T1000 (cell line): ENCODE data around the gene FAM185A.
"Not testable (repeated sequence)": the region's sequence is repeated elsewhere in the genome, so short reads cannot be mapped to it uniquely, and the experiment has no call there.

Source experiments
- DNase-seq: peaks from one replicate; lab custom pipeline; 2025; ENCODE audit warnings: mixed read lengths; lab: John Stamatoyannopoulos, UW

Gene FAM185A

GRCh38 chr7:102778663-102779062 lies 29.9 kb downstream of the FAM185A start:
- not testable (repeated sequence) for DNase-seq

- DNase-seq = not testable (repeated sequence)
Measured at GRCh38 chr7:102780926-102781325, 32.1 kb downstream of the FAM185A start.

- DNase-seq = not testable (repeated sequence)
Measured at GRCh38 chr7:102788770-102789169, 40.0 kb downstream of the FAM185A start.

- DNase-seq = not testable (repeated sequence)
Measured at GRCh38 chr7:102790364-102791100, 41.7 kb downstream of the FAM185A start.

GRCh38 chr7:102791367-102791766 lies 42.6 kb downstream of the FAM185A start:
- not testable (repeated sequence) for DNase-seq

GRCh38 chr7:102791831-102792230 lies 43.0 kb downstream of the FAM185A start:
- DNase-seq = not testable (repeated sequence)

- DNase-seq = not testable (repeated sequence)
Measured at GRCh38 chr7:102794567-102794966, 45.8 kb downstream of the FAM185A start.

GRCh38 chr7:102795987-102796595 lies 47.3 kb downstream of the FAM185A start:
- DNase-seq = not testable (repeated sequence)

GRCh38 chr7:102806613-102807012 lies 57.8 kb downstream of the FAM185A start:
- no peak for DNase-seq

- DNase-seq = no peak
Measured at GRCh38 chr7:102810916-102811315, 62.1 kb downstream of the FAM185A start.

- no peak for DNase-seq
Measured at GRCh38 chr7:102811942-102812678, 63.3 kb downstream of the FAM185A start.

GRCh38 chr7:102813191-102814024 lies 64.6 kb downstream of the FAM185A start:
- no peak for DNase-seq

GRCh38 chr7:102814025-102814471 lies 65.2 kb downstream of the FAM185A start:
- DNase-seq = no peak

GRCh38 chr7:102817616-102818573 lies 69.1 kb downstream of the FAM185A start:
- no peak for DNase-seq

- no peak for DNase-seq
Measured at GRCh38 chr7:102819151-102819550, 70.4 kb downstream of the FAM185A start.

- DNase-seq = no peak
Measured at GRCh38 chr7:102821994-102822747, 73.4 kb downstream of the FAM185A start.

- DNase-seq = no peak
Measured at GRCh38 chr7:102823390-102824119, 74.8 kb downstream of the FAM185A start.

GRCh38 chr7:102828286-102828685 lies 79.5 kb downstream of the FAM185A start:
- DNase-seq = no peak

- no peak for DNase-seq
Measured at GRCh38 chr7:102829075-102829474, 80.3 kb downstream of the FAM185A start.
